PC-9 (cell line): ENCODE data around the gene SHTN1.

Experiments used
- CTCF ChIP-seq: fragments of 200-600 bp; sonication (generic); conservative IDR thresholded peaks from 2 replicates; pipeline ENCODE4 v1.6.1; 2017; ENCODE audit warnings: mixed run types, antibody characterized with exemption, mild to moderate bottlenecking, moderate library complexity
- EZH2 ChIP-seq: fragments of 200-600 bp; sonication (generic); IDR thresholded peaks from 2 replicates; pipeline ENCODE4 v1.8.0; 2017; ENCODE audit warnings: antibody characterized with exemption, low read depth

GRCh38 chr10:116833986-116834985, 170.7 kb downstream of the SHTN1 start:
- no peak for TF ChIP-seq CTCF
- no peak for TF ChIP-seq EZH2
